Thyroid gland (tissue), 4 donors: ENCODE results near the gene NPHP4. TPM values are rescaled to one million over a fixed set of nuclear protein-coding genes. Genes with fewer than 3 reads are reported as not detected.

ENCODE experiments used
- DNase-seq, 2 donors: peaks; one replicate each; pipeline ENCODE4 v3.0.0-alpha.2; 2019
- H3K27ac ChIP-seq, 3 donors: fragments of 200-600 bp; sonication (generic); 1 replicate in 2 of 3; 2 replicates in 1 of 3; pipeline ENCODE4 v1.5.1; 2016 to 2019; ENCODE audit warnings: mild to moderate bottlenecking in 1 of 3, moderate library complexity in 1 of 3
- H3K27me3 ChIP-seq: fragments of 200-600 bp; sonication (generic); one replicate; pipeline ENCODE4 v1.5.1; 2019
- H3K36me3 ChIP-seq, 2 donors: fragments of 200-600 bp; sonication (generic); one replicate each; pipeline ENCODE4 v1.5.1; 2016 to 2019
- H3K4me1 ChIP-seq, 2 donors: fragments of 200-600 bp; sonication (generic); one replicate each; pipeline ENCODE4 v1.5.1; 2017 to 2019
- H3K4me3 ChIP-seq, 3 donors: fragments of 200-600 bp; sonication (generic); replicated peaks in 1 of 3; 1 replicate in 2 of 3; 2 replicates in 1 of 3; pipeline ENCODE4 v1.5.1; 2016; ENCODE audit warnings: mild to moderate bottlenecking in 1 of 3
- H3K9me3 ChIP-seq: fragments of 200-600 bp; sonication (generic); one replicate; pipeline ENCODE4 v1.5.1; 2017
- POLR2A ChIP-seq, 2 donors: fragments of 450-650 bp; IDR thresholded peaks; one replicate each; pipeline ENCODE4 v1.6.1; 2017; ENCODE audit warnings: antibody characterized with exemption in 2 of 2, mild to moderate bottlenecking in 2 of 2, moderate library complexity in 1 of 2
- WGBS, 2 donors: methylation state at CpG; one replicate each; pipeline ENCODE4 v1.1.5; 2017; 5-methylcytosine and 5-hydroxymethylcytosine counted together
- intact Hi-C: fragments of 100-400 bp; cut with DNase I; formaldehyde crosslinking; loops from one replicate; pipeline ENCODE4 v1.15.1; 2023
- total RNA-seq, 4 donors: library from RNA; depleted of rRNA; stranded (reverse); fragments of >200 nt; gene quantifications; one replicate each; pipeline ENCODE4 v1.2.3, GENCODE V29; 2016
- TF ChIP-seq, protein P1 (sequence below), 6 experiments: fragments of 200-600 bp in 3 of 6; fragments of 450-650 bp in 3 of 6; sonication (generic) in 3 of 6; IDR thresholded peaks; one replicate each; pipeline ENCODE4 v1.5.1; 2016 to 2019; ENCODE audit warnings: antibody characterized with exemption in 6 of 6, mild to moderate bottlenecking in 2 of 6, inconsistent platforms in 1 of 6, moderate library complexity in 1 of 6

The NPHP4 gene
- total RNA-seq, 4 donors from 2014 or later: 24.3 to 48.3 (median 30.4) TPM

- DNase-seq: no peak
- intact Hi-C loops: no loop called here
- Histone ChIP-seq H3K4me3 (no peak overlapping the region), H3K4me1 (no peaks in the 10 kb centered on the region), H3K27me3 (no peaks in the 10 kb centered on the region), H3K9me3 (no peaks in the 10 kb centered on the region), H3K36me3 (peaks cover 7 to 13% of the 10 kb centered on the region in 2 donors), H3K27ac (no peak overlapping the region)
- 82 to 89% methylated on average over 7 of the region's 7 CpGs for WGBS, 2 donors
- no peak for TF ChIP-seq POLR2A (IDR thresholded peaks at IDR 0.05)
- TF ChIP-seq, protein P1, sequence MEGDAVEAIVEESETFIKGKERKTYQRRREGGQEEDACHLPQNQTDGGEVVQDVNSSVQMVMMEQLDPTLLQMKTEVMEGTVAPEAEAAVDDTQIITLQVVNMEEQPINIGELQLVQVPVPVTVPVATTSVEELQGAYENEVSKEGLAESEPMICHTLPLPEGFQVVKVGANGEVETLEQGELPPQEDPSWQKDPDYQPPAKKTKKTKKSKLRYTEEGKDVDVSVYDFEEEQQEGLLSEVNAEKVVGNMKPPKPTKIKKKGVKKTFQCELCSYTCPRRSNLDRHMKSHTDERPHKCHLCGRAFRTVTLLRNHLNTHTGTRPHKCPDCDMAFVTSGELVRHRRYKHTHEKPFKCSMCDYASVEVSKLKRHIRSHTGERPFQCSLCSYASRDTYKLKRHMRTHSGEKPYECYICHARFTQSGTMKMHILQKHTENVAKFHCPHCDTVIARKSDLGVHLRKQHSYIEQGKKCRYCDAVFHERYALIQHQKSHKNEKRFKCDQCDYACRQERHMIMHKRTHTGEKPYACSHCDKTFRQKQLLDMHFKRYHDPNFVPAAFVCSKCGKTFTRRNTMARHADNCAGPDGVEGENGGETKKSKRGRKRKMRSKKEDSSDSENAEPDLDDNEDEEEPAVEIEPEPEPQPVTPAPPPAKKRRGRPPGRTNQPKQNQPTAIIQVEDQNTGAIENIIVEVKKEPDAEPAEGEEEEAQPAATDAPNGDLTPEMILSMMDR (IDR thresholded peaks at IDR 0.05): no peak
Observed at GRCh38 chr1:5933676-5934057, 58.6 kb downstream of the NPHP4 start.

- intact Hi-C loops: no loop called here
- Histone ChIP-seq H3K27me3 (no peaks in the 10 kb centered on the region), H3K36me3 (peaks cover 7 to 11% of the 10 kb centered on the region in 2 donors), H3K9me3 (no peaks in the 10 kb centered on the region), H3K27ac (no peak overlapping the region), H3K4me1 (no peaks in the 10 kb centered on the region), H3K4me3 (no peak overlapping the region)
- TF ChIP-seq, protein P1 (IDR thresholded peaks at IDR 0.05): no peak
- no peak for TF ChIP-seq POLR2A (IDR thresholded peaks at IDR 0.05)
- WGBS, 2 donors: 75 to 81% methylated on average over 6 of the region's 6 CpGs
- DNase-seq: no peak
Observed at GRCh38 chr1:5933050-5933449, 59.2 kb downstream of the NPHP4 start.

DNA sequence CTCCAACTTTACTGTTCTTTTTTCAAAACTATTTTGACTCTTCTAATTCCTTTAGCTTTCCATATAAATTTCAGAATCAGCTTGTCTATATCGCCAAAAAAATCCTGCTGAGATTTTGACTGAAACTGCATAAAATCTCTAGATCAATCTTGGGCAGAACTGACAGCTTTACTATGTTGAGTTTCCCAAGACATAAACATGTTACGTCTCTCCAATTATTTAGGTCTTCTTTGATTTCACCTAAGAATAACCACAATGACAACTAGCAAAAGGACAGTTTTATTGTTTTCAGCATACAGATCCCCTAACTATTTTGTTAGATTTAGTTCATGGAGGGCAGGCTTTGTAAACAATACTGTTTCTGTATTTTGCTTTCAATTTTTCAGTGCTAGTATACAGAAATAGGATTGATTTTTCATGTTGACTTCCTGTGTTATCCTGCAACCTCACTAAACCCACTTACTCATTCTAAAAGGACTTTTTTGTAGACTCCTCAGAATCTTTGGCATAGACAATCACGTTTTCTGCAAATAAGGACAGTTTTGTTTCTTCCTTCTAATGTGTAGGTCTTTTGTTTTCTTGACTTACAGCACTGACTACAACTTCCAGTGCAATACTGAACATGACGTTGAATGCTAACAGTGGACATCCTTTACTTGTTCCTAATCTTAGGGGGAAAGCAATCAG is 63.4 kb downstream of the NPHP4 start:
- 93% methylated on average over 4 of the region's 4 CpGs for WGBS, 2 donors
- intact Hi-C loops: no loop called here
- H3K27ac ChIP-seq: no peak overlapping the region
- DNase-seq: no peak
- H3K4me1 ChIP-seq: no peaks in the 10 kb centered on the region
- no peaks in the 10 kb centered on the region for H3K9me3 ChIP-seq
- no peak for TF ChIP-seq POLR2A (IDR thresholded peaks at IDR 0.05)
- TF ChIP-seq, protein P1 (IDR thresholded peaks at IDR 0.05): no peak
- no peaks in the 10 kb centered on the region for H3K27me3 ChIP-seq
- H3K4me3 ChIP-seq: no peak overlapping the region
- peaks cover 7 to 16% of the 10 kb centered on the region in 2 donors for H3K36me3 ChIP-seq

DNA sequence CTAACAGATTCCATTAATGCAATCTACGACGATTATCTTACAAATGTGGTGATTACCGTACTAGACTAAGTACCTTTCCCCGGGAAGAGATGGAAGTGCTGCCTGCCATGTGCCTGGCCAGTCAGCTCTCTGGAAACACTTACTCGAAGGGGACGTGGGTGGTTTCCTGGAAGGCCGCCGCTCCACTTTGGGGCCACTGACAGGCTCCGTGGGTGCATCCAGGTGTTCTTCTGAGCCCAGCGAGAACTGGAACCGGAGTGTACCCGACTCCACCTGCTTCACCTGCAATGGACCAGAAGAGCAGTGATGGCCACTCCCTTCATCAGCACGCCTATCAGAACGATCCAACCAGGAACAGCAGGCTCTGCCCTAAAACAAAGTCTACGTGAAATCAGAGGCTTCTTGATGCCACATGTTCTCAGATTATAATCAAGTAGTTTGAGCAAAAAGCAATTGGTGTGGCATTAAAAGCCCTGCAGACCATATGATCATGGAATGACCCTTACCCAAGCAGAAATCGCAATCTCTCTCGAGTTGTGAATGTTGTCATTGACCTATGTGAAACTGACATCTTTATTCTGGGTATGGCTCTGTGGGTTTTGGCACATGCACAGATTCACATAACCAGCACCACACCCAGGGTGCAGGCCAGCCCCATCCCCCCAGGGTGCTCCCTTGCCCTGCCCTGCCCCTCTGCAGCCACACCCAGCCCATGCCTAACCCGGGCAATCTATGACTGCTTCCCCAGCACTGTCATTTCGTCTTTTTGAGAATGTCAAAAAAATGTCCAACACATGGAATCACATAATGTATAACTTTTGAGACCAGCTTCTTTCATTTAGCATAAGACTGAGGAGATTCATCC is 64.5 kb downstream of the NPHP4 start:
- H3K9me3 ChIP-seq: no peaks in the 10 kb centered on the region
- WGBS, 2 donors: 98% methylated on average over 19 of the region's 19 CpGs
- DNase-seq: no peak
- intact Hi-C loops: no loop called here
- H3K4me1 ChIP-seq: no peaks in the 10 kb centered on the region
- no peak for TF ChIP-seq POLR2A (IDR thresholded peaks at IDR 0.05)
- TF ChIP-seq, protein P1 (IDR thresholded peaks at IDR 0.05): no peak
- no peak overlapping the region for H3K27ac ChIP-seq
- H3K27me3 ChIP-seq: no peaks in the 10 kb centered on the region
- peaks cover 7 to 12% of the 10 kb centered on the region in 2 donors for H3K36me3 ChIP-seq
- no peak overlapping the region for H3K4me3 ChIP-seq
